ENCODE results near the gene SELENOW.
"Not testable (repeated sequence)": the region's sequence is repeated elsewhere in the genome, so short reads cannot be mapped to it uniquely, and the experiment has no call there.

Gene SELENOW

DNA sequence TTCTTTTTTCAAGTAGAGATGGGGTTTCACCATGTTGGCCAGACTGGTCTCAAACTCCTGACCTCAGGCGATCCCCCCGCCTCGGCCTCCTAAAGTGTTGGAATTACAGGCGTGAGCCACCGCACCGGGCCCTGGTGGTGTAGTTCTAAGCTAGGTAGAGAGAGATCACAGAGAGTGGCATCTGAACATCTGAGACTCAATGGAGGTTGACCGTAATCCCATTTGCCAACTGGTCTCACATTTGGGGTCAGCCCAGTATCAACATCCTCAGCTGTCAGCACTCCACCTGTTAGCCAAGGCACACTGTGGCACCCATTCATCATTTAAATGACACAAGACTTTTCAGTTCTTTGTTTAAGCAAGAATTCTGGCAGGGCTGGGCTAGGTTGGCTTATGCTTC lies 8.1 kb downstream of the SELENOW start:
- no peak for DNase-seq

DNA sequence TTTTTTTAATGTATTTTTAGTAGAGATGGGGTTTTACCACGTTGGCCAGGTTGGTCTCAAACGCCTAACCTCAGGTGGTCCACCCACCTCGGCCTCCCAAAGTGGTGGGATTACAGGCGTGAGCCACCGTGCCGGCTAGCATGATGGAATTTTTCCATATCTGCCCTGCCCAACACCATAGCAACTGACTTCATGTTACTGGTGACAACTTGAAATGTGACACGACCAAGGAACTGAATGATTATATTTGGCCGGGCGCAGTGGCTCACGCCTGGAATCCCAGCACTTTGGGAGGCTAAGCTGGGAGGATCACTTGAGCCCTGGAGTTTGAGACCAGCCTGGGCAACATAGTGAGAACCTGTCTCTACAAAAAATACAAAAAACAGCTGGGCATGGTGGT lies 8.8 kb downstream of the SELENOW start:
- not testable (repeated sequence) for DNase-seq

DNA sequence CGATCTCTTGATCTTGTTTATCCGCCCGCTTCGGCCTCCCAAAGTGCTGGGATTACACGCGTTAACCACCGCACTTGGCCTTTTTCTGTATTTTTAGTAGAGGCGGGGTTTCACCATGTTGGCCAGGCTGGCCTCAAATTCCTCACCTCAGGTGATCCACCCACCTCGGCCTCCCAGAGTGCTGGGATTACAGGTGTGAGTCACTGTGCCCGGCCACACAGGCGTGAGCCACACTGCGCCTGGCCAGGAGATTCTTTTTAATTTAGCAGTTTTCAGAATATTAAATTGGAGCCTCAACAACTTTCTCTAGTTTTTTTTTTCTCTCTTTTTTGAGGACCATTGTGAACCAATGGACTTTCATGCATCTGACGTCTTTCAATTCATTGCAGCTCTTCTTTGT lies 11.3 kb downstream of the SELENOW start:
- not testable (repeated sequence) for DNase-seq

DNA sequence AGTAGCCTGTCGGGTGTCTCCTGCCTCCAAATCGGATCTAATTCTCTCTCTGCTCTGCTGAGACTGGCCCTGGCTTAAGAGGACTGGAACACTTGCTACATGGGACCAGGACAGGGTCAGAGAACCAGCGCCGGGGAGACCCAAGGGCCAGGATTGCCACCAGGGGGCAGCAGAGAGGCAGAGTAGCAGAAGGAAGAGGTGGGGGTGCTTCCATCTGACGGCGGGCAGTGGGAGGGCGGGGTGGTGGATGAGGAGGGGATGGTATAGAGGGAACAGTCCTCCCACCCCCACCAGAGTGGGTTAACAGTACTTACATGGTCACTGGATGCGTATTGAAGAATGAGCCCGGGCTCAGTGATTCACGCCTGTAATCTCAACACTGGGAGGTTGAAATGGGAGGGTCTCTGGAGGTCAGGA lies 11.9 kb downstream of the SELENOW start:
- peak; percentile 51 for DNase-seq

DNA sequence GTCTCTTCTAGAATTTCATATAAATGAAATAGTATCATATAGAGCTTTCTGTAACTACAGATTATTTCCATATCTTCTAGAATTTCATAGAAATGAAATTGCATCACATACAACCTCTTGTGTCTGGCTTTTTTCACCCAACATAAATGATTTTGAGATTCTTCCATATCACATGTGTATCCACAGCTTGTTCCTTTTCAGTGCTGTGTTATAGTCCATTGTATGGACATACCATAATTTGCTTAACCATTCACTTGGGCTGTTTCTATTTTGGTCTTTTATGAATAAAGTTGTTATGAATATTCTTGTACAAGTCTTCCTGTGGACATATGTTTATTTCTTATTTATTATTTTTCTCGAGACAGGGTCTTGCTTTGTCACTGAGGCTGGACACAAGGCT lies 14.1 kb downstream of the SELENOW start:
- no peak for DNase-seq

DNA sequence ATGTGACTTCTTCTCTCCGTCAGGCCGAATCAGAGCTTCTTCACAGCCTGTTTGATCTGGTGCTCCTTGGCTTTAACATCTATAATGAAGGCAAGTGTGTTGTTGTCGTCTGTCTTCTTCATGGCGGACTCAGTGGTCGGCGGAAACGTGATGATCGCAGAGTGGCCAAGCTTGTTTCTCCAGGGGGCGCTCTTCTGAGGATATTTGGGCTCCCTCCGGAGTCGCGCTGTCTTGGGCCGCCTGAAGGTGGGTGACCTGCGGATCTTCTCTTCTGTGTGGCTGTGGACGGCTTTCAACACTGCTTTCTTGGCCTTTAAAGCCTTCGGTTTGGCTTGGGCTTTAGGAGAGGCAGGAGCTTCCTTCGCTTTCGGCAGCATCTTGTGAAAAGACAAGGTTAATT lies 16.0 kb downstream of the SELENOW start:
- no peak for DNase-seq

DNA sequence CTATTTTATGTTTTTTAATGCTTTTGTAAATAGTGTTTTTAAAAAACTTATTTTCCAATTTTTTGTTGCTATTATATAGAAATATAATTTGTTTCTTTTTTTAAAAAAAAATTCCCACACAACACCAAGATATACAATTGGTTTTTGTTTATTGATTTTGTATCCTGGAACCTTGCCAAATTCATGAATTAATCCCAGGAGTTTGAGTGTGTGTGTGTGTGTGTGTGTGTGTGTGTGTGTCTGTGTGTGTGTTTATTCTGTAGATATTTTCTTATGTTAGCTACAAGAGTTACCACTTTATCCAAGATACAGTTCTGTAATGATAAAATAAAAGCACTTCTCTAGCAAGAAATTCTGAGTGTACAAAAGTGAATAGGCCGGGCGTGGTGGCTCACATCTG lies 18.3 kb downstream of the SELENOW start:
- DNase-seq, result no peak

DNA sequence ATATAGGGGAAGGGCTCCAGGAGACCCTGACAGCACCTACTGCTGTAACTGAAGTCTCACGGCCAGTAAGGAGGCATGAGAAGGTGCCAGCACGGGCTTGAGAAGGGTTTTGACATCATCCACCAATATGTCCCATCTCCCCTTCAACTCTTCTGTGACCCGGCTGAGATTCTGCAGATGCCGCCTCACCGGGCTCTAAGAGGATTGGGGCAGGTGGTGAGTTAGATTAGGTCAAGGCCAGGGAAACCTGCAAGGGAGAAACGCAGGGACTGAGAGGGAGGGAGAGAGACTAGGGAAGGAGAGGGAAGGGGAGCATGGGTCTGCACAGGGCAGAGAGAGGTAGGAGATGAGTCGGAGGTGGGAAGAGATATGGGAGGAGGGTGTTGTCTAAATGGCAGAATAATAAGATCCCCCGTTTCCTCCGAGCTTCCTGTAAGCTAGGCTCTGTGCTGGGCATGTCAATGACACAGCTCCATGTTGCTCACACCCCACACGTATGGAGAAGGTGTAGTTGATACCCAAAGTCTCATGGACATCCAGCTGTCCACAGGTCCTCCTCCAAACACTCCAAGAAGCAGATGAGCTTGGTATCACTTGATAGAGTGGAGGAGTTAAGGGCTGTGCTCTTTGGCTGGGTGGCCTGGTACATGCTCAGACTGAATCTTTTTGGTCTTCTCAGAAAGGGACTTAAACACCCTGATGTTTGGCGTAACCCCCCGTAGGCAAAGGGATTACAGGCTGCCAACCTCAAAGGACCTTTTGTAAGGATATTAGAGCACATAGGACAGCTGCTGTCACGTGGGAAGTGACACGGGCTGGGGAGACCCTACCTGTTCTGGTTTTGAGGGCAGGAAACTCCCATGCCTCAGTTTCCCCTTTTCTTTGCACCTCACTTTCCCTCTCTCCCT lies 19.7 kb downstream of the SELENOW start:
- no peak for DNase-seq

DNA sequence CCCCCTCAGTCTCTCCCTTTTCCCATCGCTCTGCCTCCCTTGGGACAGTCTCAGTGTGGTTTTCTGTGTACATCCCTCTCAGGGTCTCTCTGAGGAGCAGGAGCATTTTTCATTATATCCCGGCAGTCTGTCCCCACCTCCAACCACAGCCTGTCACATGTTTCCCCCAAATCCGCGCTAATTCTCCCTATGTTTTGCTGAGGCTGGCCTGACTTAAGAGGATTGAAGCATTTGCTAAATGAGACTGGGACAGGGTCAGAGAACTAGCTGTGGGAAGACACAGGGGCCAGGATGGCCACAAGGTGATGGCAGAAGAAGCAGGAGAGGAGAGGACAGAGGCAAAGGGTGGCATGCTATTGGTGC lies 20.4 kb downstream of the SELENOW start:
- DNase-seq, result no peak

DNA sequence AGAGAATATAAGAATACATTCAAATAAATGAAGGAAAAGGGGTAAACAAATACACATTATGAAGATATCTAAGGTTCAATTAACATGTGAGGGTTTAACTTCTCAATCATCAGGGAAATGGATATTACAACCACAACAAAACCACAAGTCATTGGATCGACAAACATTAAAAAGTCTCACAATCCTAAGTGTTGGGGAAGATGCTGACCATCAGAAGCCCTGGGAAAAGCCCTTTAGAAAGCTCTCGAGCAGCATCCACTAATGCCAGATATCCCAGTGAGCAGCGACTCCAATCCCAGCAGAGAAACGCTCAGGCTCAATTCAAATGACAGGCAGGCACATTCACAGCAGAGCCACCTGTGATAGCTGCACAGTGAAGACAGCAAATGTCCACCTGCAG lies 22.8 kb downstream of the SELENOW start:
- DNase-seq, result no peak

DNA sequence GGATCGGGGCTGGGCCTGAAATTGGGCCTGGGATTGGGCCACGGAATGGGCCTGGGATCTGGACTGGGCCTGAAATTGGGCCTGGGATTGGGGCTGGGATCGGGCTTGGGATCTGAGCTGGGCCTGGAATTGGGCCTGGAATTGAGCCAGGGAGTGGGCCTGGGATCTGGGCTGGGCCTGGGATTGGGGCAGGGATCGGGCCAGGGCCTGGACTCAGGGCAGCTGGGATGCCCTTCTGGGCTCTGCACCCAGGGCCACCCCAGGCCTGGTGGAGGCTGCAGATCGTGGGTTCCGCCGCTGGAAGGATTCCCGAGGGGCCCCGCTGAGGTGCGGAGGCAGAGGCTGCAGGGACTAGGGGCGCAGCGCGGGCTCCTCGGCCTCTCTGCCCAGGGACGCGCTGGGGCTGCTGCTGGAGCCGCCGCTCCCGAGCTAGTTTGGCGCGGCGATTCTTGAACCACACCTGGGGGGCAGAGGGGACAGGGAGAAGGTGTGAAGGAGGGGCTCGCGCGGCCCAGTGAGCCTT lies 24.1 kb downstream of the SELENOW start:
- DNase-seq, result no peak

DNA sequence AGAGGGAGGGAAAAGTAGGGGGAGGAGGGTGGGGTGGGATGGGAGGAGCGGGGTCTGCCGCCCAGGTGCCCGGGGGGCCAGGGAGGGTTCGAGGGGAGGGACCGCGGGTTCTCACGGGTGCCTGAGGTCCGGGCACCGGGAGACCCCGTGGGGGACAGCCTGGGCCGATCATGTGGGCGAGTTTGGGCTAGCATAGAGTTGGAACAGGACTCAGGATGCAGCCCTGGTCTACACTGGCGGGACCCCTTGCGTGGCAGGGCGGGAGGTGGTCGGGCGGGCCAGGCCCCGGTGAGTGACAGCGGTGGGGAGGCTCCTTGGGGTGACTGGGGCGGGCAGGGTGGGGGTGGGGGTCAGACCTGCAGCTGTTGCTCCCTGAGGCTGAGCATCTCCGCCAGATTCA lies 24.6 kb downstream of the SELENOW start:
- DNase-seq, result not testable (repeated sequence)

DNA sequence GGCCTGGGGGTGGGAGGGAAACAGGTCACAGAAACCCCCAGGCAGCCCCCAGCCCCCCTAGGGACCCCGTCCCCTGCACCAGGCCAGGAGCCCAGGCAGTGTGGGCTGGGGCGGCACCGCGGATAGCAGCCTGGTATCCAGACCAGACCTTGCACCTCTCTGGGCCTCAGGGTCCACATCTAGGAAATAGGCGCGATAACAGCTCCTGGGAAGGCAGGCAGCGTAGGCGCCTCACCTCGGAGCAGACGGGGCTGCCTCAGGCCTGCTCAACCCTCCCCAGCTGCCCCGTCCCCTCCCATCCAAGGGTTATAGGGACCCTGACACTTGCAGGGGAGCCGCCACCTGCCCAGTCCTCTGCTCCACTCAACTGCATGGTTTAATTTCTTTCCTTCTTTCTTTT lies 25.2 kb downstream of the SELENOW start:
- DNase-seq, result not testable (repeated sequence)

DNA sequence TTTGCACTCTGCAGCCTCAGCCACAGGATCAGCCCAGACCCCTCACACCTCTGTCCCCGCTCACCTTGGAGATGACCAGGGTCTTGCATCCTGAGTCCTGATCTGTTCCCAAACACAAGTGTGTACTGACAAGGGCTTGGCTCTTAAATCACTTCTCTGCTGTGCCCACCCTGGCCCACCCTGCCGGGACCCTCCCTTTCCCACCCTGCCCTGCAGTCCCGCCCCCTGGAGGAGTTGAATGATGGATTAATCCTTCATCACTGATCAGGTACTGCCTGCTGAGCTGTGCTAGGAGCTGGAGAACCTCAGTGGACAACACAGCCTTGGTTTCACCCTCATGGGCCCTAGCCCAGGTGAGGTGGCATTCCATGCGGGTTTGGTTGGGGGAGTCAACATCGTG lies 25.9 kb downstream of the SELENOW start, which contains the start of gene TPRX1:
TSS of gene TPRX1 (minus strand) at position 101 of the 400 bp plus-strand sequence. CDS start at position 89, 12 bp downstream.
- not testable (repeated sequence) for DNase-seq

DNA sequence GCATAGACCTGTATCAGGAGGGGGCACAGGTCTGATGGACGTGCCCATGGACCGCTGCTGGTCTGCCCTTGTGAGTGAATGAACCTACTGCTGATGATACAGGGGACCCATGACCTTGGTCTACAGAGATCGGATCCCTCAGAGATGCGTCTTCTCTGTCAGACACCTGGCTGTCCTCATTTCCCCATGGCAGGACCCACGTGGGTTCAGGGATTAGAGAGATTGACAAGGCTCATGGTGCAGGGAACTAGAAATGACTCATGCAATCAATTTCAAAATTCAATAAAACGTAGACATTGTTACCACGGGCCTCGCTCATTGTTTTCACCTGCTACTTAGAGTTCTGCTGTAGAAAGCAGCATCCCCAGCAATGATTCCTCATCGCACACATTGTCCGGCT lies 26.8 kb downstream of the SELENOW start:
- DNase-seq, result no peak

DNA sequence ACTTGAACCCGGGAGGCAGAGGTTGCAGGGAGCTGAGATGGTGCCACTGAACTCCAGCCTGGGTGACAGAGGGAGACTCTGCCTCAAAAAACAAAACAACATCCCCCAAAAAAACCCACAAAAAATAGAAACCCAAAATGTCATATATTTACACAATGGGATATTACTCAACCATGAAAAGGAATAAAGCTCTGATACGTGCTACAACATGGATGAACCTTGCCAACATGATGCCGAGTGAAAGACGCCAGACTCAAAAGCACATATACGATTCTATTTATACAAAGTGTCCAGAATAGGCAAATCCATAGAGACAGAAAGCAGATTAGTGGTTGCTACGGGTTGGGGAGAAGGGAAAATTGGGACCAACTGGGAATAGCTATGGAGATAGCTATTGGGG lies 27.9 kb downstream of the SELENOW start:
- DNase-seq, result no peak

DNA sequence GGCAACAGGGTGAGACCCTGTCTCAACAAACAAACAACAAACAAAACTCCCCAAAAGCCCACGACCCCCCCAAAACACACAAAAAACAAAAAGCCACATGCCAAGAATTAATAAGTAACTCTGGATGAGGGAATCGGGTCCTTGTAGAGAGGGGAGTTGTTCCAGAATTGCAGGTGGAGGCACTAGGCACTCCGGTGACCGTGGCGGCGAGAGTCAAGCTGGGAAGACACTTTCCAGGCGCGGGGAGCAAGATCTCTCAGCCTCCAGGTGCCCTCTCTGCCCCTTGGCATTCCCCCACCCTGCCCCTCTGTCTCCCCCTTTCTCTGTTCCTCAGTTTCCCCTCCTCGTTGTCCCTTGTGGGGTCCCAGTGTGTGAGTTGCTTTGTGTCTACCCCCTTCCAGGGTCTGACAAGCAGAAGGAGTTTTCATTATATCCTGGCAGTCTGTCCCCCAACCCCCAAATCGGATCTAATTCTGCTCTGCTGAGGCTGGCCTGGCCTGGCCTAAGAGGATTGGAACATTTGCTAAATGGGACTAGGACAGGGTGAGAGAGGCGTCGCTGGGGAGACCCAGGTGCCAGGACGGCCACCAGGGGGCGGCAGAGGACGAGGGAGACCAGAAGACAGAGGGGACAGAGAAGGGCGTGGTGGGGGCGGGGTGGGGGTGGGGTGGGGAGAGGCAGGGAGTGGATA lies 34.9 kb downstream of the SELENOW start:
- peak; percentile 33 for DNase-seq

DNA sequence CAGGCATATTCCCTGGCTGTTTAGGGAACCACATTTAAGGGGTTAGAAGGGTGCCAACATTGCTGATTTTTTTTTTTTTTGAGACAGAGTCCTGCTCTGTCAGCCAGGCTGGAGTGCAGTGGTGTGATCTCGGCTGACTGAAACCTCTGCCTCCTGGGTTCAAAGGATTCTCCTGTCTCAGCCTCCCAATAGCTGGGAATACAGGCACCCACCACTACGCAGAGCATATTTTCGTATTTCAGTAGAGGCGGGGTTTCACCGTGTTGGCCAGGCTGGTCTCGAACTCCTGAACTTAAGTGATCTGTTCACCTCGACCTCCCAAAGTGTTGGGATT lies 35.5 kb downstream of the SELENOW start:
- no peak for DNase-seq

DNA sequence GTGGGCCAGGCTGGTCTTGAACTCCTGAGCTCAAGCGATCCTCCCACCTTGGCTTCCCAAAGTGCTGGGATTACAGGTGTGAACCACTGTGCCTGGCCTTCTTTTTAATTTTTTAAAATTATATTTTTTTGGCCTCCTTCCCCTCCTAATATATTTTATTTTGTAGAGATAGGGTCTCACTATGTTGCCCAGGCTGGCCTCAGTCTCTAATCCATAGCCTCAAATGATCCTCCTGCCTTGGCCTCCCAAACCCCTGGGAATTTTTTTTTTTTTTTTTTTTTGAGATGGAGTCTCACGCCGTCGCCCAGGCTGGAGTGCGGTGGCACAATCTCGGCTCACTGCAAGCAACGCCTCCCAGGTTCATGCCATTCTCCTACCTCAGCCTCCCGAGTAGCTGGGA lies 37.8 kb downstream of the SELENOW start:
- DNase-seq, result not testable (repeated sequence)

DNA sequence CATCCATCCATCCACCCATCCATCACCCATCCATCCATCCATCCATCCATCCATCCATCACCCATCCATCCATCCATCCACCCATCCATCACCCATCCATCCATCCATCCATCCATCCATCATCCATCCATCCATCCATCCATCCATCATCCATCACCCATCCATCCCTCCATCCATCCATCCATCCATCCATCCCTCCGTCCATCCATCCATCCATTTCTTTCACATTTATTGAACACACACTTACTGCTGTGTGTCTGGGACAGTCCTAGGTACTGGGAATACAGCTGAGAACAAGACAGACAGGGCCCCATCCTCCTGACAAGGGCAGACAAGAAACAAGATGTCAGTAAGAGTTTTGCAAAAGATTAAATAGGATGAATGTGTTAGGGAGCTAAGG lies 39.7 kb downstream of the SELENOW start:
- DNase-seq, result not testable (repeated sequence)

DNA sequence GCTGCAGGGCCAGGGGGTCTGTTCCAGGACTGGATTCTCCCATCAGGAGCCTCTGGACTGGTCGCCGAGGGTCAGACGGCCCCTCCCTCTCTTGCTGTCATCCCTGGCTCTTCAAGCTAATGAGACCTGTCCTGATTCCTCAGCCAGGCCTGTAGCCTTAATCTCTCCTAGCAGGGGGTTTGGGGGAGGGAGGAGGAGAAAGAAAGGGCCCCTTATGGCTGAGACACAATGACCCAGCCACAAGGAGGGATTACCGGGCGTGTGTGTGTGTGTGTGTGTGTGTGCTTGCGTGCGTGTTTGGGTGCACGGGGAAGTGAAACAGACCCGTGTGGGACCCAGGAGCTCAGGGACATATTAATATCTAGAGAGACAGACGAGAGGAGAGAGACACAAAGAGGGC lies 41.4 kb downstream of the SELENOW start:
- no peak for DNase-seq

DNA sequence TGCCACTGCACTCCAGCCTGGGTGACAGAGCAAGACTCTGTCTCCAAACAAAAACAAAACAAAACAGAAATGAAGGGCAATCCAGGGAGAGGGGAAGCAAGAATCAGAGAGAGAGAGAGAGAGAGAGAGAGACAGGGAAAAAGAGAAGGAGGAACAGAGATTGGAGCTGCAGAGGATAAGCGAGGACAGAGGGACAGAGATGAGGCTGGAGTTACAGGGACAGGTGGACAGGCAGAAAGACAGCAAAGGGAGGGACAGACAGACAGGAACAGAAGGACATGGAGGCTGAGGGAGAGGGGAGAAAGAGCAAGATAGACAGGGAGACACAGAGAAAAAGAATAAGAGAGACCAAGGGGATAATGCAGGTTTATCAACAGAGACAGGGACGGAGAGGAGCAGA lies 41.9 kb downstream of the SELENOW start:
- no peak for DNase-seq

DNA sequence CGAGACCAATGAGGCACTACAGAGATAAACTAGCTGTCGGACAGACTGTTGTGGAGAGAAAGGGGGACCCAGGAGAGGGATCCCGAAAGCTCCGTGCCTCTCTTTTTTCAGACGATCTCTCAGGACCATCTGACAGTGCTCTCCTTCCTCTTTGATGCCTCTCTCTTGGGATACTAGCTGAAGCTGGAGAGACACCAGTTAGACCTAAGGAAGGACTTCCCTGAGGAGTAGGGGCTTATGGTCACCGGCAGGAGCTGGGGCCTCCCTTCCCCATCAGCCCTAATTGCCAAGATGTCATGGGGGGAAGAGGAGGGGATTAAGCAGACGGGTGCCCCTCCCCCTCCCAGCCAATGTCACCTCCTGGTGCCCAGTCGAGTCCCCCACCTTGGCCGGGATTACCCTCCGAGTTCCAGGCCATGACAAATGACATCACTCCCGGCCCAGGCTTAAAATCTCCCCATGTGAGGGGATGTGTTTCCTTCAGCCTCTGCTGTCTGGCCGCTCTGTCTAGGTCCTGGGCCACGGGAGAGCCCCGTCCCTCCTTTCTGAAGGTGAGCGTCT lies 43.0 kb downstream of the SELENOW start, which contains the start of gene CRX:
TSS of gene CRX (plus strand) at position 478 of the 561 bp plus-strand sequence. CDS start 12,507 bp downstream, outside the sequence.
- DNase-seq, result no peak

DNA sequence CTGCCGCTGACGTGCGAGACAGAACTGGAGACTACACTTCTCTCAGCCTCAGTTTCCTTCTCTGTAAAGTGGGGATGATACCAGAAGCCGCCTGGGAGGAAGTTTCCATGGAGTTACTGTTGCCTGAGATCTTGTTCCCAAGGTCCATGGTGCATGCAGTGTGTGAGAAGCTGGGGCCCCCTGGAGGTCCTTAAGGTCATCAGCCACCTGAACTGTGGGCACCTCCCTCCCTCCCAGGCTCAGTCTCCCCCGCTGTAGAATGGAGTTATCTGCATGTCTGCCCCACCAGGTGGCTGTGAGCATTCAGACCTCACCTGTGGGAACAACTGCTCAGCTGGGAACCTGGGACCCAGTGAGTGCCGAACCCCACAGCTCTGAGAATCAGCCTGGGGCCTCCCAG lies 45.9 kb downstream of the SELENOW start:
- no peak for DNase-seq

Measured in COR-L47 (cell line).